ENCODE measurements around the gene TRIM47. TPM values are rescaled to one million over a fixed set of nuclear protein-coding genes. Genes with fewer than 3 reads are reported as not detected.
A peak's percentile ranks its signal among the peaks of the same experiment; 100 is the strongest.

TRIM47 gene
- total RNA-seq, 1 experiment from 2014 or later: 0.95 TPM

- CTCF ChIA-PET: no interaction called here
- TF ChIP-seq CTCF (conservative IDR thresholded peaks at IDR 0.05; ENCODE audit: low read depth, low read length): no peak
- no peak for TF ChIP-seq EZH2 (IDR thresholded peaks at IDR 0.05; ENCODE audit: borderline replicate concordance, low read depth, low read length, poor library complexity, severe bottlenecking)
- Histone ChIP-seq H3K36me3 (ENCODE audit: insufficient read depth, low read length, poor library complexity, severe bottlenecking) (peaks cover 36% of the 10 kb centered on the region), H3K4me1 (ENCODE audit: insufficient read depth, low read length, poor library complexity, severe bottlenecking) (peaks cover 22% of the 10 kb centered on the region), H3K27ac (ENCODE audit: low read depth, low read length, poor library complexity, severe bottlenecking) (no peak overlapping the region), H3K27me3 (replicated peaks; ENCODE audit: insufficient read depth, low read depth, low read length, poor library complexity) (no peaks in the 10 kb centered on the region), H3K4me3 (ENCODE audit: low read depth, low read length, poor library complexity, severe bottlenecking) (no peak overlapping the region), H3K9me3 (ENCODE audit: low read depth, low read length, poor library complexity, severe bottlenecking) (no peaks in the 10 kb centered on the region)
- BruUV-seq (replicated peaks): no TSS peak
- POLR2A ChIA-PET (ENCODE audit: low non-redundant PET): interaction anchor here (0.6 kb wide), 1 partner anchor 1165 kb away, joined by 7 read pairs; no protein-coding TSS in a partner anchor
- DNase-seq (ENCODE audit: low spot score): no peak
- intact Hi-C loops (cut with micrococcal nuclease; ENCODE audit: unreplicated experiment): no loop called here
Measured at GRCh38 chr17:75898791-75899190, 20.4 kb upstream of the TRIM47 start.

- ChIA-PET POLR2A (ENCODE audit: low non-redundant PET) (interaction anchor here (0.6 kb wide), 1 partner anchor 1166 kb away, joined by 7 read pairs; no protein-coding TSS in a partner anchor), CTCF (no interaction called here)
- Histone ChIP-seq H3K4me1 (ENCODE audit: insufficient read depth, low read length, poor library complexity, severe bottlenecking) (peaks cover 17% of the 10 kb centered on the region), H3K36me3 (ENCODE audit: insufficient read depth, low read length, poor library complexity, severe bottlenecking) (peaks cover 40% of the 10 kb centered on the region), H3K9me3 (ENCODE audit: low read depth, low read length, poor library complexity, severe bottlenecking) (no peaks in the 10 kb centered on the region), H3K4me3 (ENCODE audit: low read depth, low read length, poor library complexity, severe bottlenecking) (no peak overlapping the region), H3K27ac (ENCODE audit: low read depth, low read length, poor library complexity, severe bottlenecking) (peak overlapping the region; percentile 84), H3K27me3 (replicated peaks; ENCODE audit: insufficient read depth, low read depth, low read length, poor library complexity) (no peaks in the 10 kb centered on the region)
- BruUV-seq (replicated peaks): no TSS peak
- intact Hi-C loops (cut with micrococcal nuclease; ENCODE audit: unreplicated experiment): no loop called here
- DNase-seq (ENCODE audit: low spot score): no peak
- TF ChIP-seq EZH2 (IDR thresholded peaks at IDR 0.05; ENCODE audit: borderline replicate concordance, low read depth, low read length, poor library complexity, severe bottlenecking) (no peak), CTCF (conservative IDR thresholded peaks at IDR 0.05; ENCODE audit: low read depth, low read length) (no peak)
Measured at GRCh38 chr17:75898065-75898464, 19.7 kb upstream of the TRIM47 start.

- intact Hi-C loops (cut with micrococcal nuclease; ENCODE audit: unreplicated experiment): no loop called here
- TSS peak; percentile 63 for BruUV-seq (replicated peaks)
Measured at GRCh38 chr17:75897160-75898019, 19.0 kb upstream of the TRIM47 start.

More at GRCh38 chr17:75897160-75898019, 19.0 kb upstream of the TRIM47 start:
- no peaks in the 10 kb centered on the region for H3K9me3 ChIP-seq (ENCODE audit: low read depth, low read length, poor library complexity, severe bottlenecking)
- no peaks in the 10 kb centered on the region for H3K27me3 ChIP-seq (replicated peaks; ENCODE audit: insufficient read depth, low read depth, low read length, poor library complexity)
- TF ChIP-seq EZH2 (IDR thresholded peaks at IDR 0.05; ENCODE audit: borderline replicate concordance, low read depth, low read length, poor library complexity, severe bottlenecking) (no peak), CTCF (conservative IDR thresholded peaks at IDR 0.05; ENCODE audit: low read depth, low read length) (no peak)
- POLR2A ChIA-PET (ENCODE audit: low non-redundant PET): interaction anchor here (0.6 kb wide), 1 partner anchor 8 kb away, joined by 3 read pairs; no protein-coding TSS in a partner anchor
- peak overlapping the region; percentile 89 for H3K4me3 ChIP-seq (ENCODE audit: low read depth, low read length, poor library complexity, severe bottlenecking)
- CTCF ChIA-PET: interaction anchor here (1.5 kb wide), 1 partner anchor 49 kb away, joined by 5 read pairs; no protein-coding TSS in a partner anchor
- H3K4me1 ChIP-seq (ENCODE audit: insufficient read depth, low read length, poor library complexity, severe bottlenecking): peaks cover 17% of the 10 kb centered on the region
- no peak for DNase-seq (ENCODE audit: low spot score)
- peaks cover 40% of the 10 kb centered on the region for H3K36me3 ChIP-seq (ENCODE audit: insufficient read depth, low read length, poor library complexity, severe bottlenecking)
- H3K27ac ChIP-seq (ENCODE audit: low read depth, low read length, poor library complexity, severe bottlenecking): peak overlapping the region; percentile 84

All from A673 (cell line).